Brain microvascular endothelial cell (primary cell): Measurements from ENCODE around the gene GDPD4.

Experiments used
- DNase-seq: peaks from one replicate; pipeline ENCODE4 v3.0.0-alpha.2; 2020
- H3K27ac ChIP-seq: fragments of 250-450 bp; sonication (Bioruptor Pico); 2 replicates; pipeline ENCODE4 v1.5.1; 2020; ENCODE audit warnings: mild to moderate bottlenecking, moderate library complexity
- H3K27me3 ChIP-seq: fragments of 250-450 bp; sonication (Bioruptor Pico); replicated peaks from 2 replicates; pipeline ENCODE4 v1.5.1; 2020; ENCODE audit warnings: mild to moderate bottlenecking
- H3K36me3 ChIP-seq: fragments of 250-450 bp; sonication (Bioruptor Pico); replicated peaks from 2 replicates; pipeline ENCODE4 v1.5.1; 2020; ENCODE audit warnings: mild to moderate bottlenecking
- H3K4me3 ChIP-seq: 2 replicates; pipeline ENCODE4 v1.5.1; 2011; ENCODE audit warnings: low read depth, mild to moderate bottlenecking, control low read depth, low read length, moderate library complexity
- CTCF ChIP-seq: IDR thresholded peaks from 2 replicates; pipeline ENCODE4 v1.5.1; 2011; ENCODE audit warnings: low read depth, mild to moderate bottlenecking, moderate library complexity, low read length, control low read depth, inconsistent platforms; ENCODE audit errors: missing control alignments
- in situ Hi-C: cut with HindIII; loops from 2 replicates; pipeline ENCODE4 v1.10.0; 2017; ENCODE audit warnings: low sequenced_read_pairs, low pct_ligation_motif_present

The GDPD4 gene

GRCh38 chr11:77167791-77168190 is 133.7 kb downstream of the GDPD4 start:
- Histone ChIP-seq H3K4me3 (no peak overlapping the region), H3K36me3 (no peaks in the 10 kb centered on the region), H3K27ac (no peak overlapping the region), H3K27me3 (no peaks in the 10 kb centered on the region)
- no peak for DNase-seq
- in situ Hi-C loops: no loop called here
- no peak for TF ChIP-seq CTCF

- in situ Hi-C loops: no loop called here
- H3K4me3 ChIP-seq: no peak overlapping the region
- H3K36me3 ChIP-seq: no peaks in the 10 kb centered on the region
- no peak for DNase-seq
- no peak overlapping the region for H3K27ac ChIP-seq
- TF ChIP-seq CTCF: no peak
- no peaks in the 10 kb centered on the region for H3K27me3 ChIP-seq
These were observed 134.3 kb downstream of the GDPD4 start for GRCh38 chr11:77167111-77167626.
